GM12801 (cell line): Measurements from ENCODE around the gene CCL11.

Source experiments
- TF ChIP-seq, protein P1 (sequence below): IDR thresholded peaks from one replicate; pipeline ENCODE4 v1.5.1; 2011; ENCODE audit warnings: control low read depth; ENCODE audit not compliant: insufficient read length; ENCODE audit errors: extremely low read depth

CCL11 gene

DNA sequence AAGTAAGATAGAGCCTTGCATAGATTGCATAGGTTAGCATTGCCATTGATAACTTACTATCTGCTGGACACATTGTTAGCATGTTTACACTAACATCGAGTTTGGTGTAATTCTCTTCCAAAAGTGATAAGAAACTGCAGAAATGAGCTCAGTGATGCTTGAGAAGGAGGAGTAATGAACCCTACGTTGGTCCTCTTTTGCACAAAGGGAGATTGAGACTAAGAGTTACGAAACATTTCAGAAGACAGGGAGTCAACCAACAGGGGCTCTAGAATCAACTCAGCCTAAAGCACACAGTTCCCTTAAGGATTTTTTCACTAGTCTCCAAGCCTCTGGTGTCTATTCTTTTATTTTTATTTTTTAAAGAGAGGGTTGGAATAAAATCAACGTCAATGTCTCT, 8.7 kb upstream of the CCL11 start:
- TF ChIP-seq, protein P1, sequence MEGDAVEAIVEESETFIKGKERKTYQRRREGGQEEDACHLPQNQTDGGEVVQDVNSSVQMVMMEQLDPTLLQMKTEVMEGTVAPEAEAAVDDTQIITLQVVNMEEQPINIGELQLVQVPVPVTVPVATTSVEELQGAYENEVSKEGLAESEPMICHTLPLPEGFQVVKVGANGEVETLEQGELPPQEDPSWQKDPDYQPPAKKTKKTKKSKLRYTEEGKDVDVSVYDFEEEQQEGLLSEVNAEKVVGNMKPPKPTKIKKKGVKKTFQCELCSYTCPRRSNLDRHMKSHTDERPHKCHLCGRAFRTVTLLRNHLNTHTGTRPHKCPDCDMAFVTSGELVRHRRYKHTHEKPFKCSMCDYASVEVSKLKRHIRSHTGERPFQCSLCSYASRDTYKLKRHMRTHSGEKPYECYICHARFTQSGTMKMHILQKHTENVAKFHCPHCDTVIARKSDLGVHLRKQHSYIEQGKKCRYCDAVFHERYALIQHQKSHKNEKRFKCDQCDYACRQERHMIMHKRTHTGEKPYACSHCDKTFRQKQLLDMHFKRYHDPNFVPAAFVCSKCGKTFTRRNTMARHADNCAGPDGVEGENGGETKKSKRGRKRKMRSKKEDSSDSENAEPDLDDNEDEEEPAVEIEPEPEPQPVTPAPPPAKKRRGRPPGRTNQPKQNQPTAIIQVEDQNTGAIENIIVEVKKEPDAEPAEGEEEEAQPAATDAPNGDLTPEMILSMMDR: no peak

DNA sequence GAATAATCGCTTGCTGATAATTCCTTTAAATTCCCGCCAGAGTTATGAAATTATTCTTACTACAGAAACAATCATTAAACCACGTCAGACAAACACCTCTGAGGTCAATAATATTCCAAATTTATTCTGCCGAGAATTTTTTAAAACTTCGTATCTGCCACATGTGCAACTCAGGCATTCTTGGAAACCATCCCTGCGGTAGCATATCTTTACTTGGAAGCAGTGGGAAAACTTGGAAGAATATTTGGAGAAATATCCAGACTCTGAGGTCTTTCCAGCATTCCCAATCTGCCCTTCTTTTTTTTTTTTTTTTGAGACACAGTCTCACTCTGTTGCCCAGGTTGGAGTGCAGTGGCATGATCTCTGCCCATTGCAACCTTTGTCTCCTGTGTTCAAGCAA, 2.0 kb upstream of the CCL11 start:
- TF ChIP-seq, protein P1: no peak

- TF ChIP-seq, protein P1: no peak
Measured at GRCh38 chr17:34287875-34288274, 2.3 kb downstream of the CCL11 start.

DNA sequence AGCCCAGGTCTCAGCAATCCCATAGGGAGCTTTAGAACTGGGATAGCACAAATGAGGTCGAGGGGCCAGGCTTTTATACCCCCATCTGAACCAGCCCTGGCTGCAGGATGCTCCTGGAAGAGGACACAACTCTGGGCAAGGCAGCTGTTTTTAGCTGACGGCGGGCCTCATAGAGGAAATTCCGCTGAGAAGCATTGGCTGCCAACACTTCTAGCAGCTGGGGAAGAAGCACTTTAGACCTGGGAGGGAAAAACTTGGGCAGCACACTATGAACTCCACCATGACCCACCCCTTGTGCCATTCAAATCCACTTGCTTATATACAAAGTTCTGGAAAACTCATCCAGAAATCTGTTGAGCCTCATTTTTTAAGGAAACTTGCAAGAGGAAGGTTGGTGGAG, 5.0 kb downstream of the CCL11 start:
- TF ChIP-seq, protein P1: no peak

DNA sequence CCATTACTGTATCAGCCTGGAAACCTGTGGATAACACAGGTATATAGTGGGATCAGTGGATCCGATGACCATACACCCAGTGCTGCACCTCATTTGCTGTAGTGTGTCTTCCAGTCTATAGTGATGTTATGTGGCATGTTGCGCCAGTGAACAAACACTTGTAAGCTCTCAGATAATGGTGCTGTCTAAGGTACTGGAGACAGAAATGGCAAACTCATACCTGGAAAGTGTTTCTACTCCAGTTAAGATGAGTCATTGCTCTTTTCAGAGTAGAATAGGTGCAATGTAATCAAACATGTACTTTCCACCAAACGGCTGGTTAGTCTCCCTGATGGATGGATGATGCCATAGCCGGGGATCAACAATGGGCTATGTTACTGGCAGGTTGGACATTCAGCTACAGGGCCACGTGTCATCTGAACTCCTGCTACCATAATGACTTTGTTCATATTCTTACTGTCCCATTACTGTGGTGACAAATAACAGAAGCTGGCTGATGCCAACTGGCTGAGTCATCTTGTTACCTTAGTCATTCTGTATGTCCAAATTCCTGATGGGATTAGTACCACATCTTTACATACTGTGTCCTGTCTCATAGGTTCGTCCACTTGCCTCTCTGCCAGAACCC, 6.3 kb downstream of the CCL11 start:
- TF ChIP-seq, protein P1: no peak

GRCh38 chr17:34299027-34299426, 13.5 kb downstream of the CCL11 start:
- TF ChIP-seq, protein P1: no peak

DNA sequence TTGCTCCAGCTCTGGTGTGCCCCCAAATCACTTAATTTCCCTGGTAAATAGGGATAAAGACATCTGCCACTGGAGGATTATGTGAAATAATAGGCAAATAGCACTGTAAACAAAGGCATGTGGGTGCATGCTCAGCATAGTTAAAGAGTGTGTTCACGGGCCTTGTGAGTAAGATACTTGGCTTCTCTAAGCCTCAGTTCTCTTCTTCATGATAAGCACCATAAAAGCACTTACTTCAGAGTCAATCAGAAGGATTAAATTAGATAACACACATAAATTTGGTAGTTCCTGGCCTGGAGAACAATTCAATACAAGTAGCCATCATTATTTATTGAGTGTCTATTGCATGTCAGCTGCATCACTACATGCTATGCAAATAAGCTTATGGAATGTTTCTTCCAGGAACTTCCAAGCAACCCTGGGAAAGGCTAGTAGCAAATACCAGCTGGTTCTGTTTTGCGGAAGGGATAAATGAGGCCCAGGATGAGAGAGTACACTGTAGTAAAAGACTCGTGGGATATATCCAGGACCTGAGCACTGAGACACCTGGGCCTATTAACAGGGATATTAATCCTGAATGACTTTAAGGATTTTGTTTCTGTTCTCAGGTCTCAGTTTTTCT, 14.5 kb downstream of the CCL11 start:
- TF ChIP-seq, protein P1: no peak
